Gastroesophageal sphincter (tissue), 4 donors: ENCODE results near the gene SLC25A13. TPM values are rescaled to one million over a fixed set of nuclear protein-coding genes. Genes with fewer than 3 reads are reported as not detected.
"Not testable (repeated sequence)": the region's sequence is repeated elsewhere in the genome, so short reads cannot be mapped to it uniquely, and the experiment has no call there.

ENCODE experiments used
- ATAC-seq: fragments of 150-250 bp; one replicate; pipeline ENCODE4 v1.9.1; 2016; ENCODE audit warnings: mild to moderate bottlenecking, moderate library complexity
- H3K27ac ChIP-seq, 4 donors: fragments of 200-600 bp; sonication (generic) in 3 of 4; 1 replicate in 3 of 4; 2 replicates in 1 of 4; pipeline ENCODE4 v1.5.1; 2016 to 2019
- H3K27me3 ChIP-seq: fragments of 200-600 bp; sonication (generic); one replicate; pipeline ENCODE4 v1.5.1; 2019
- H3K36me3 ChIP-seq, 2 donors: fragments of 200-600 bp; sonication (generic); one replicate each; pipeline ENCODE4 v1.5.1; 2019; ENCODE audit warnings: control low read depth in 1 of 2
- H3K4me1 ChIP-seq, 3 donors: fragments of 200-600 bp; sonication (generic); 1 replicate in 2 of 3; 2 replicates in 1 of 3; pipeline ENCODE4 v1.5.1; 2016 to 2019; ENCODE audit warnings: control low read depth in 2 of 3
- H3K4me3 ChIP-seq, 2 donors: fragments of 200-600 bp; sonication (generic); one replicate each; pipeline ENCODE4 v1.5.1; 2019; ENCODE audit warnings: mild to moderate bottlenecking in 1 of 2, moderate library complexity in 1 of 2
- H3K9me3 ChIP-seq, 3 donors: fragments of 200-600 bp; sonication (generic); one replicate each; pipeline ENCODE4 v1.5.1; 2017 to 2019; ENCODE audit warnings: control low read depth in 2 of 3
- CTCF ChIP-seq, 4 experiments: fragments of 200-600 bp in 2 of 4; fragments of 450-650 bp in 2 of 4; sonication (generic) in 1 of 4; IDR thresholded peaks; one replicate each; pipeline ENCODE4 v1.5.1; 2017 to 2019; ENCODE audit warnings: antibody characterized with exemption in 4 of 4, mild to moderate bottlenecking in 2 of 4, moderate library complexity in 2 of 4
- EP300 ChIP-seq: sonication (generic); formaldehyde crosslinking; IDR thresholded peaks from one replicate; pipeline ENCODE4 v1.6.1; 2017; ENCODE audit warnings: antibody characterized with exemption, mild to moderate bottlenecking
- POLR2A ChIP-seq, 2 donors: fragments of 450-650 bp; IDR thresholded peaks; one replicate each; pipeline ENCODE4 v1.6.1; 2017; ENCODE audit warnings: antibody characterized with exemption in 2 of 2, mild to moderate bottlenecking in 2 of 2, moderate library complexity in 1 of 2
- POLR2AphosphoS5 ChIP-seq: sonication (generic); formaldehyde crosslinking; IDR thresholded peaks from one replicate; pipeline ENCODE4 v1.6.1; 2017; ENCODE audit warnings: antibody characterized with exemption
- WGBS, 2 donors: methylation state at CpG; one replicate each; pipeline ENCODE4 v1.1.5; 2018; ENCODE audit warnings: low coverage in 1 of 2; 5-methylcytosine and 5-hydroxymethylcytosine counted together
- total RNA-seq, 4 donors: library from RNA; depleted of rRNA; stranded (reverse); fragments of >200 nt; gene quantifications; one replicate each; pipeline ENCODE4 v1.1.0, GENCODE V29; 2016

SLC25A13 gene
- total RNA-seq: 10 to 100 TPM; 19.0 to 42.0 (median 28.0) TPM

- ATAC-seq: peak; percentile 98
- peak; percentile 78 for TF ChIP-seq POLR2AphosphoS5
- TF ChIP-seq EP300: no peak
- peak; percentile 65 to 73 for TF ChIP-seq POLR2A (IDR thresholded peaks at IDR 0.05)
- TF ChIP-seq CTCF (IDR thresholded peaks at IDR 0.05): peak in 1 of 4 experiments; percentile 5
- Histone ChIP-seq H3K27ac (peak within 1 kb of the TSS; percentile 95 to 97 (median 96)), H3K9me3 (no peaks in the 10 kb centered on the region), H3K36me3 (no peaks in the 10 kb centered on the region), H3K27me3 (no peaks in the 10 kb centered on the region), H3K4me1 (peaks cover 0 to 42% (median 13%) of the 10 kb centered on the region in 3 donors), H3K4me3 (peak within 1 kb of the TSS; percentile 91 to 97)
- no CpG with 5 or more reads among the region's 66 CpGs for WGBS, 2 donors
Measured at GRCh38 chr7:96321658-96322372, at the start of gene SLC25A13. Gene SLC25A13 (minus strand): TSS chr7:96322098. CDS start chr7:96321956, 142 bp downstream.

- H3K9me3 ChIP-seq: peaks cover 0 to 17% (median 0%) of the 10 kb centered on the region in 3 donors
- 100% methylated on average over 1 of the region's 2 CpGs for WGBS, 2 donors
- not testable (repeated sequence) for H3K27me3 ChIP-seq, H3K4me3 ChIP-seq, ATAC-seq, H3K27ac ChIP-seq, H3K4me1 ChIP-seq, H3K36me3 ChIP-seq
Measured at GRCh38 chr7:96365916-96366315, 44.0 kb upstream of the SLC25A13 start.

- ATAC-seq: no peak
- TF ChIP-seq POLR2AphosphoS5: no peak
- TF ChIP-seq POLR2A (IDR thresholded peaks at IDR 0.05): no peak
- no peak for TF ChIP-seq CTCF (IDR thresholded peaks at IDR 0.05)
- TF ChIP-seq EP300: no peak
- H3K9me3 ChIP-seq: peaks cover 0 to 15% (median 0%) of the 10 kb centered on the region in 3 donors
- H3K27me3 ChIP-seq: no peaks in the 10 kb centered on the region
- H3K4me1 ChIP-seq: no peaks in the 10 kb centered on the region
- no peaks in the 10 kb centered on the region for H3K36me3 ChIP-seq
- H3K27ac ChIP-seq: no peak overlapping the region
- no peak overlapping the region for H3K4me3 ChIP-seq
- 77 to 79% methylated on average over 7 of the region's 7 CpGs for WGBS, 2 donors
Measured at GRCh38 chr7:96361116-96361857, 39.4 kb upstream of the SLC25A13 start.

GRCh38 chr7:96359876-96360275 lies 38.0 kb upstream of the SLC25A13 start:
- no peaks in the 10 kb centered on the region for H3K27me3 ChIP-seq
- H3K4me3 ChIP-seq: no peak overlapping the region
- 84 to 94% methylated on average over 2 of the region's 2 CpGs for WGBS, 2 donors
- no peak for ATAC-seq
- H3K36me3 ChIP-seq: no peaks in the 10 kb centered on the region
- TF ChIP-seq POLR2A (IDR thresholded peaks at IDR 0.05) (no peak), POLR2AphosphoS5 (no peak), CTCF (IDR thresholded peaks at IDR 0.05) (no peak)
- no peaks in the 10 kb centered on the region for H3K4me1 ChIP-seq
- no peak overlapping the region for H3K27ac ChIP-seq
- H3K9me3 ChIP-seq: peaks cover 0 to 6% (median 0%) of the 10 kb centered on the region in 3 donors

GRCh38 chr7:96358236-96358971 lies 36.5 kb upstream of the SLC25A13 start:
- not testable (repeated sequence) for ATAC-seq, H3K4me1 ChIP-seq

More at GRCh38 chr7:96358236-96358971, 36.5 kb upstream of the SLC25A13 start:
- not testable (repeated sequence) for H3K4me3 ChIP-seq, H3K9me3 ChIP-seq, H3K27ac ChIP-seq, H3K27me3 ChIP-seq, H3K36me3 ChIP-seq
- 96 to 100% methylated on average over 4 to 9 of the region's 25 CpGs for whole genome bisulfite sequencing, 2 donors
